HG03139 (cell line): ENCODE measurements around the gene KIAA1671.
"Not testable (repeated sequence)": the region's sequence is repeated elsewhere in the genome, so short reads cannot be mapped to it uniquely, and the experiment has no call there.

Experiments
- ATAC-seq: cut with Tn5 transposase; IDR thresholded peaks from one replicate; pipeline ENCODE4 v1.9.1; 2021; ENCODE audit not compliant: unreplicated experiment

The KIAA1671 gene

DNA sequence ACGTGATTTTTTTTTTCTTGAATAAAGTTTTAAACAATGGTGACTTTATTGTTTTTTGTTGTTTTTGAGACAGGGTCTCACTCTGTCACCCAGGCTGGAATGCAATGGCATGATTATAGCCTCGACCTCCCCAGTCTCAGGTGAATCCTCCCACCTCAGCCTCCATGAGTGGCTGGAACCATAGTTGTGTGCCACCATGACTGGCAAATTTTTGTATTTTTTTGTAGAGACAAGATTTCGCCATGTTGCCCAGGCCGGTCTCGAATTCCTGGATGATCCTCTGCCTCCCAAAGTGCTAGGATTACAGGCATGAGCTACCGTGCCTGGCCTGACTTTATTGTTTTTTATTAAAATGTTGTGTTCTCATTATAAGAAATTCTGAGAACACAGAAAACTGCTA is 235.0 kb downstream of the KIAA1671 start:
- ATAC-seq: no peak

GRCh38 chr22:25192406-25192805 is 239.9 kb downstream of the KIAA1671 start:
- ATAC-seq: no peak

DNA sequence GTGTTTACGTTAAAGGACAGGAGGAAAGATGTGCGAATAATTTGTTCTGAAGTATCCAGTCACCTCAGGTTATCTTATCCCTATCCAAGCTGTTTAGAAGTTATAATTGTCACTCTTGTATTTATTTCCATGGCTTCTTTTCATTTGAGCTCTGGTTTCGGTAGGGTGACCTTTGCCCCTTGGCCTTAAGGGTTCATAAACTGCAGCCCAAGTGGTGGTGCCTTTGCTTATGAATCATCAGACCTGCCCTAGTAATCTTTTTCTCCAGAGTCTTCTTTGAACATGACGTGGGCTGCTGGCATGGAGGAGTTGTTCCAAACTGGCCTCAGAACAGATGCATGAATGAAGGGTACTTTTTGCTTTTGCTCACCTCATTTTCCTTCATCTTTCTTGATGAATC is 240.6 kb downstream of the KIAA1671 start:
- ATAC-seq: no peak

- no peak for ATAC-seq
These were observed 241.0 kb downstream of the KIAA1671 start for GRCh38 chr22:25193548-25193947.

DNA sequence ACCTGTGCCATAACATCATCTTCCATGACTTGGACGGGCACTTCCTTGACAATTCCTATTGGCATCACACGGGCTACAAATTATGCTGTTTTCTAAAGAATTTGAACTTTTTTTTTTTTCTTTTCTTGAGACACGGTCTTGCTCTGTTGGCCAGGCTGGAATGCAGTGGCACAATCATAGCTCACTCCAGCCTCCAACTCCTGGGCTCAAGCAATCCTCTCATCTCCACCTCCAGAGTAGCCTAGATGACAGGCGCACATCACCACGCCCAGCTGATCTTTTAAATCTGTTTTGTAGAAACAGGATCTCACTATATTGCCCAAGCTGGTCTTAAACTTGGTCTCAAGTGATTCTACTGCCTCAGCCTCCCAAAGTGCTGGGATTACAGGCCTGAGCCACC is 243.8 kb downstream of the KIAA1671 start:
- no peak for ATAC-seq

DNA sequence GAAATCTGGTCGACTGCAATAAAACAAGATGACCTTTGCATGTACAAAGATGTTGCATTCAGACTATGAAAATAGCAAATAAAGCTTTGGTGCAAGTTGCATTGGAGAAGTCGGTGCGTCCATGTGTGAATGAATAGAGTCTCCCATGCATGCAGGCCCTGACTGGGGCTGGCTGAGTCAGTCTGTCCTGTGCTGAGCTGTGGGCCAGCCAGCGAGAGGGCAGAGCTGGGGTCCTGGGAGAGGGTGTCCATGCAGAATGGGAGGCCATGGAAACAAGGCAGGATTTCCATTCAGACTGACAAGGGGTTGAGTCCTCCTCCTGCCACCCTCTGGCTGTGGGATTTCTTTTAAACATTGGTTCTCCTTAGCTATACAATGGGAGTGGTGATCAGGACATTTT is 244.8 kb downstream of the KIAA1671 start:
- no peak for ATAC-seq

DNA sequence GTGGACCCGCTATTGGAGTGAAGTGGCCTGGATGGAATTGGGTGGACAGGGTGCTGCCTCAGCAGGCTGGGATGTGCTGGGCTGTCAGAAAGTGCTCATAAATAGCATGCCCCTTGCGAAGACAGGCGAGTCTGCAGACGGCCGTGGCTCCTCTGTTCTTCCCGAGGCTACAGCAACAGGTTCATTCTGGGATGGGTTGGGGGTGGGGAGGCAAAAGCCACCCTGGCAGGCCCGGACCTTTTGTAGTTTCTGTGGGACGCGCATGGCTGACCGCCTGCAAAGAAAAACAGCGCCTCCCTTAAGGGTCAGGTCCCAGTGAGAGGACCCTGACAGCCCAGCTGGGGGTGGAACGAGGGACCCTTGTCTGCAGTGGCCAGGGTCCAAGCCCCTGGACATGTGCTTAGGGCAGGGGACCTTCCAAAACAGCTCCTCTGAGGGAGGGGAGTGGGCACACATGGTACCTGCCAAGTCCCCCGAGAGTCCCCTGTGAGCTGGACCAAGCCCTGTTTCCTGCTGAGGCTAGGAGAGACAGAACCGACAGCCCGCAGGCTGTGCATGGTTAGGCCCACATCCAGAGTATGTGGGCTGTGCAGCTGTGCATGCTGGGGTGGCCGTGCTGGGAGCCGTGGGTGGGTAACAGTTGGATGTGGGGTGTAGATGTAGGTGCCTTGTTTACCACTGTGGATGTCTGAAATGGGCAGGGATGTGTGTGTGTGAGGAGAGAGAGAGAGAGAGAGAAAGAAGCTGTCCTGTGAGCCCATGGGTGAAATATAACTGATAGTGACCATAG is 247.4 kb downstream of the KIAA1671 start, which contains the start of gene CRYBB3:
Gene CRYBB3, plus strand, starts transcription at position 128 of the 790 bp plus-strand sequence. CDS start 1,539 bp downstream, outside the sequence.
- ATAC-seq: no peak

GRCh38 chr22:25200967-25201366 is 248.5 kb downstream of the KIAA1671 start:
- no peak for ATAC-seq

- ATAC-seq: no peak
These were observed 249.2 kb downstream of the KIAA1671 start for GRCh38 chr22:25201557-25202273.

DNA sequence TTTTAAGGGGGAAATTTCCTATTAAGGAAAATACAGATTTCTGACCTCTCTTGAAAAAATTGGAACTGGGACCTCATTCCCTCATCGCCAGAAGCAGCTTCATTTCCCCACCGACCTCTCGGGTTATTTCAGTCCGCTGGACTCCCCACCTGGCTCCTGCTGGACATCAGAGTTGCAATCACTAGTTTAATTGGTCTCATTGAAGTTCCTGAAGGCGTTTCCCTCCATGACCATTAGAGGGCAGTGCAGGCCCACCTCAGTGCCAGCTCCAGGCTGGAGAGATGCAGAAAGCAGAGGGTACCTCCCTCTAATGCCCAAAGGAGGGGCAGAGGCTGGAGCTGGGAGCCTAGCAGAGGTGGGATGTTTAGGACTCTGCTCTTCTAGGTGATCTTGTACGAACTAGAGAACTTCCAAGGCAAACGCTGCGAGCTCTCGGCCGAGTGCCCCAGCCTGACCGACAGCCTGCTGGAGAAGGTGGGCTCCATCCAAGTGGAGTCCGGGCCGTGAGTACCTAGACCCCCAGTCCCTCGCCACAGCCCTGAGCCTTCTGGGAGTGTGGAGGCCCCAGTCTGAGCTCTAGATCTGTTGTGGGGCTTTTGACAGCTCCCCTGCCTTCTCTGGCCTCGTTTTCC is 249.9 kb downstream of the KIAA1671 start:
- ATAC-seq: no peak

- no peak for ATAC-seq
These were observed 250.6 kb downstream of the KIAA1671 start for GRCh38 chr22:25203082-25203481.

DNA sequence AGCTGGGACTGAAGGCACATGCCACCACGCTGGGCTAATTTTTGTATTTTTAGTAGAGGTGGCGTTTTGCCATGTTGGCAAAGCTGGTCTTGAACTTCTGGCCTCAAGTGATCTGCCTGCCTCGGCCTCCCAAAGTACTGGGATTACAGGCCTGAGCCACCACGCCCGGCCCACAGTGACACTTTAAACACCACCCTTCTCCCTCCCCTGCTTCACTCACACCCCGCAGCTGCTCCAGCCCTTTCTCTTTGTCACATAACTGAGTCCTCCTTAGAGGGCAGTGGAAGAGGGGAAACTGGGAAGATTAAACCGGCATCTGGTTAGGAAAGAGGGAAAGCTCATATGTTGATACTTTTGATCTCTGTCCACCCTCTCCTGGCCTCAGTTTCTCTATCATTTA is 252.0 kb downstream of the KIAA1671 start:
- ATAC-seq: not testable (repeated sequence)

DNA sequence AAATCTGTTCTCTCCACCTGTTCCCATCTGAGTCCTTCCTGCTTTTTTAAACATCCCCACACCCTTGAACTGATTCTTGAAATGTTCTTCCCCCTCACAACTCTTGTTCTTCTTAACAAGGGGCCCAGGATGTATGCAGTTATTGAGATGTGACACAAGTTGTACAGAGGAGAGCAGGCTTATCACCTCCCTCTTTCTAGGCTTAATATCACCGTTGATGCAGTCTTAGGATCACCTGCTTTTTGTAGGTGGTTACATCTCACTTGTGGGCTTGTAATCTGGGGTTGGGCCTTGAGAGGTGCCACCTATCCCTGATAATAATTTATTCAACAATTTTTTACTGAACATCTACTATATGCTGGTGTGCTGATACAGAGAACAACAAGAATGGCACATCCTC is 253.3 kb downstream of the KIAA1671 start:
- no peak for ATAC-seq

- ATAC-seq: no peak
These were observed 254.5 kb downstream of the KIAA1671 start for GRCh38 chr22:25206998-25207397.

DNA sequence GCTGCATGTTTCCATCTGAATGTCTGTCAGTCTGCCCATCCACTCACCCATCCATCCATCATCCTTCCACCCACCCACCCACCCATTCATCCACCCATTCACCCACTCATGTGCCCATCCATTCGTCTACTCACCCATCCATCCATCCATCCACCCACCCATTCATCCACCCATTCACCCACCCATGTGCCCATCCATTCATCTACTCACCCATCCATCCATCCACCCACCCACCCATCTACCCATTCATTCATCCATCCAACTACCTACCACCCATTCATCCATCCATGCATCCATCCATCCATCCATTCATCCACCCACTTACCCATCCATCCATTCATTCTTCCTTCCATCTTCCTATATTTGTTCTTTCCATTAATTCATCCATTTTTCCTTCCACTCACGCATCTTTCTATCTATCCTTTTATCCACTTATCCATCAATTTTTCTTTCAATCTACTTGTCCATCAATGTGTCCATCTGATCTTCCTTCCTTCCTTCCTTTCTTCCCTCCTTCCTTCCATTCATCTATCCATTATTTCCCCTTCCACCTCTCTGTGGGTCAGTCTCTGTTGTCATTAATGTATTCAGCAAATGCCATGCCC is 255.1 kb downstream of the KIAA1671 start:
- no peak for ATAC-seq

DNA sequence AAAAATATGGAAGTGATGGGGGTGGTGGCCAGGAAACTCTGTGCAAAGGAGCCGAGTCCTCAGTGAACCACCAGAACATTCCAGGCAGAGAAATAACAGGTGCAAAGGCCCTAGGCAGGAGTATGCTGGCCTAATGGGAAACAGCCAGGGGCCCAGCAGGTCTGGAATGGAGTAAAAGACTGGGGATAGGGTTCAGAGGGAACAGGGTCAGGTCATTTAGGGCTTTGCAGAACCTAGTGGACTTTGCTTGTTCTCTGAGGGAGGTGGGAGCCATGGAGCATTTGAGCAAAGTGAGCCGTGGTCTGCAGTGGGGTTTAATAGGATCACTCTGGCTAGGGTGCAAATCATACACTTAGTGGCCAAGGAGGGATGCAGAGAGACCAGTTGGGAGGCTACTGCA is 255.8 kb downstream of the KIAA1671 start:
- no peak for ATAC-seq

DNA sequence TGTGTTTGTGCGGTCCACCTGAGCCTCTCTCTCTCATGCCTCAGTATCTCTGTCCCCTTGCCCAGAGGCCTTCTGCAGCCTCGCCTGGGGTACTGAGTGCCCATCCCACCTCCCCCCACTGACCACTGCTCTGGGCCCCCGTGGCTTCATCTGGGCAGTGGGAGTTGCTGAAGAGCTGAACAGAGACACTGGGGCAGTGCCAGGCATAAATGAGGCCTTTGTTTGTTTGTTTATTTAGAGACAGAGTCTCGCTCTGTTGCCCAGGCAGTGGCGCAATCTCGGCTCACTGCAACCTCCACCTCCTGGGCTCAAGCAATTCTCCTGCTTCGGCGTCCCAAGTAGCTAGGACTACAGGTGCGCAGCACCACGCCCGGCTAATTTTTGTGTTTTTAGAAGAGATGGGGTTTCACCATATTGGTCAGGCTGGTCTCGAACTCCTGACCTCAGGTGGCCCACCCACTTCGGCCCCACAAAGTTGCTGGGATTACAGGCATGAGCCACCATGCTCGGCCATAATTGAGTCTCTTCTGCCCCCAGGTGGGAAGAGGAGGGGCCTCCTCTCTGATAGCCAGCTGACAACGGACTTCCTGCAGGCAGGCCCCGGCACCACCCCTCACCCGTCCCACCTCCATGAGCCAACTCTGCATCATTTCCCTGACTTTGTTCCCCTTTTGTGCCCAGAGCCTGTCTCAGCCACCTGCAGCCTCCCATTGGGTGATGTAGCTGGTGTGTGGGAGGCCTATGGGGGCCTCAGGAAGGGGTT is 256.4 kb downstream of the KIAA1671 start:
- ATAC-seq: no peak

- ATAC-seq: no peak
These were observed 258.3 kb downstream of the KIAA1671 start for GRCh38 chr22:25210793-25211192.

DNA sequence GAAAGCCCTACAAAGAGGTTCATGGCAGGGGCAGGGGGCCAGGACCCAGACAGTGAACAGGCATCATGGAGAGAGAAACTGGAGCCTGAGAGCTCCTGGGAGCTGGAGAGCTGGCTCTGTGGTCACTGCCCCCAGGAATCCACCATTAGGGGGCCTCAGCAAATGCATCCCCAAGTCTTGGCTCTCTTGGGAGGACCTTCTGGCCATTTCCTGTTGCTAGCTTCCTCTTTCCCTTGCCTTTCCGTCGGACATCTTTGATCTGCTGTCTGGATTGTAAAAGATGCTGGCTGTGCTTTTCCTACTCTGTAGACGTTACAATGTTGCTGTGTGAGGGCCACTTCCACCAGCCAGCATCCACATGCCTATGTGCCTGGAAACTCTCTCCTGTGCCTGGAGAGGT is 259.8 kb downstream of the KIAA1671 start:
- no peak for ATAC-seq

- no peak for ATAC-seq
These were observed 260.7 kb downstream of the KIAA1671 start for GRCh38 chr22:25213221-25213620.

DNA sequence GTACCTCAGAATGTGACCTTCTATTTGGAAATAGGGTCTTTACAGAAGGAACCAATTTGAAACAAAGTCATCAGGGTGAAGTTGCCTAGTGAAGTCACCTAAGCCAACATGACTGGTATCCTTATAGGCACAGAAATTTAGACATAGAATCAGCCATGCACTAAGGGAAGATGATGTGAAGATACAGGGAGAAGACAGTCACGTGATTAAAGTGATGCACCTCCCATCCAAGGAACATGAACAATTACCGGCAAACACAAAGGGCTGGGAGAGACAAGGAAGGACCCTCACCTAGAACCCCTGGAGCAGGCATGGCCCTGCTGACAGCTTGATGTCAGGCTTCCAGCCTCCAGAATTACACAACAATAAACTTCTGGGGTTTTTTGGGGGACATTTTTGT is 263.7 kb downstream of the KIAA1671 start:
- no peak for ATAC-seq
